Trophoblast cell (in vitro differentiated cells and primary cell): ENCODE results near the gene CACNG8. TPM values are rescaled to one million over a fixed set of nuclear protein-coding genes. Genes with fewer than 3 reads are reported as not detected.

Experiments used
- DNase-seq, 2 donors: peaks; one replicate each; pipeline ENCODE4 v3.0.0-alpha.2; 2016
- H2AFZ ChIP-seq: 2 replicates; pipeline ENCODE4 v1.6.1; 2013; ENCODE audit warnings: low read length, moderate library complexity, mild to moderate bottlenecking; ENCODE audit not compliant: insufficient read depth, poor library complexity
- H2AK5ac ChIP-seq: 2 replicates; pipeline ENCODE4 v1.6.1; 2013; ENCODE audit warnings: mild to moderate bottlenecking, low read length
- H2BK120ac ChIP-seq: 2 replicates; pipeline ENCODE4 v1.6.1; 2013; ENCODE audit warnings: low read length, mild to moderate bottlenecking, moderate library complexity; ENCODE audit not compliant: insufficient read depth, poor library complexity
- H2BK12ac ChIP-seq: 2 replicates; pipeline ENCODE4 v1.6.1; 2013; ENCODE audit warnings: mild to moderate bottlenecking, low read length, moderate library complexity
- H2BK5ac ChIP-seq: 2 replicates; pipeline ENCODE4 v1.6.1; 2013; ENCODE audit warnings: low read length, low read depth, moderate library complexity, mild to moderate bottlenecking; ENCODE audit not compliant: poor library complexity
- H3K14ac ChIP-seq: 2 replicates; pipeline ENCODE4 v1.6.1; 2013; ENCODE audit warnings: mild to moderate bottlenecking, low read length
- H3K18ac ChIP-seq: 2 replicates; pipeline ENCODE4 v1.6.1; 2013; ENCODE audit warnings: mild to moderate bottlenecking, low read length
- H3K23ac ChIP-seq: 2 replicates; pipeline ENCODE4 v1.6.1; 2013; ENCODE audit warnings: low read length
- H3K27ac ChIP-seq: 2 replicates; pipeline ENCODE4 v1.5.1; 2013; ENCODE audit warnings: low read depth, mild to moderate bottlenecking, inconsistent platforms, low read length, moderate library complexity
- H3K27me3 ChIP-seq: 2 replicates; pipeline ENCODE4 v1.6.1; 2013; ENCODE audit warnings: inconsistent platforms, mild to moderate bottlenecking, low read length, moderate library complexity; ENCODE audit not compliant: insufficient read depth
- H3K36me3 ChIP-seq, 2 experiments: 1 replicate in 1 of 2; 2 replicates in 1 of 2; pipeline ENCODE4 v1.6.1; 2013; ENCODE audit warnings: low read length in 2 of 2, mild to moderate bottlenecking in 2 of 2, moderate library complexity in 1 of 2; ENCODE audit not compliant: insufficient read depth in 2 of 2, control insufficient read depth in 1 of 2
- H3K4ac ChIP-seq: 2 replicates; pipeline ENCODE4 v1.6.1; 2013; ENCODE audit warnings: low read depth, mild to moderate bottlenecking, low read length, moderate library complexity
- H3K4me1 ChIP-seq, 2 experiments: 1 replicate in 1 of 2; 2 replicates in 1 of 2; pipeline ENCODE4 v1.6.1; 2013; ENCODE audit warnings: low read length in 2 of 2, mild to moderate bottlenecking in 2 of 2, moderate library complexity in 1 of 2; ENCODE audit not compliant: insufficient read depth in 2 of 2, control insufficient read depth in 1 of 2
- H3K4me2 ChIP-seq: 2 replicates; pipeline ENCODE4 v1.6.1; 2013; ENCODE audit warnings: inconsistent platforms, mild to moderate bottlenecking, low read length, moderate library complexity
- H3K4me3 ChIP-seq: 2 replicates; pipeline ENCODE4 v1.5.1; 2013; ENCODE audit warnings: mild to moderate bottlenecking, low read depth, low read length, inconsistent platforms
- H3K79me1 ChIP-seq: one replicate; pipeline ENCODE4 v1.6.1; 2013; ENCODE audit warnings: low read length
- H3K79me2 ChIP-seq: 2 replicates; pipeline ENCODE4 v1.6.1; 2013; ENCODE audit warnings: low read length, mild to moderate bottlenecking; ENCODE audit not compliant: control insufficient read depth, insufficient read depth, poor library complexity
- H3K9ac ChIP-seq: 2 replicates; pipeline ENCODE4 v1.6.1; 2013; ENCODE audit warnings: mild to moderate bottlenecking, low read length
- H3K9me3 ChIP-seq: 2 replicates; pipeline ENCODE4 v1.6.1; 2013; ENCODE audit warnings: low read depth, mild to moderate bottlenecking, control low read depth, inconsistent platforms, low read length; ENCODE audit not compliant: insufficient read depth
- H4K12ac ChIP-seq: 2 replicates; pipeline ENCODE4 v1.6.1; 2013; ENCODE audit warnings: low read depth, mild to moderate bottlenecking, low read length, moderate library complexity
- H4K8ac ChIP-seq: 2 replicates; pipeline ENCODE4 v1.6.1; 2013; ENCODE audit warnings: low read depth, mild to moderate bottlenecking, low read length, moderate library complexity
- H4K91ac ChIP-seq: one replicate; pipeline ENCODE4 v1.6.1; 2013; ENCODE audit warnings: low read depth, mild to moderate bottlenecking, low read length, moderate library complexity
- WGBS: extraction: QIAGEN DNeasy Blood & Tissue Kit; methylation state at CpG from one replicate; pipeline ENCODE4 v1.1.7; 2013; ENCODE audit warnings: missing lambda C conversion rate; ENCODE audit not compliant: insufficient read length, insufficient coverage; ENCODE audit errors: extremely low coverage; 5-methylcytosine and 5-hydroxymethylcytosine counted together
- polyA plus RNA-seq: library from polyadenylated mRNA; stranded (reverse); fragments of 200-250 nt; gene quantifications from 2 replicates; pipeline ENCODE4 v1.2.3, GENCODE V29; 2013

The CACNG8 gene
- 0.06 and 0.10 TPM in 2 replicates for polyA plus RNA-seq

DNA sequence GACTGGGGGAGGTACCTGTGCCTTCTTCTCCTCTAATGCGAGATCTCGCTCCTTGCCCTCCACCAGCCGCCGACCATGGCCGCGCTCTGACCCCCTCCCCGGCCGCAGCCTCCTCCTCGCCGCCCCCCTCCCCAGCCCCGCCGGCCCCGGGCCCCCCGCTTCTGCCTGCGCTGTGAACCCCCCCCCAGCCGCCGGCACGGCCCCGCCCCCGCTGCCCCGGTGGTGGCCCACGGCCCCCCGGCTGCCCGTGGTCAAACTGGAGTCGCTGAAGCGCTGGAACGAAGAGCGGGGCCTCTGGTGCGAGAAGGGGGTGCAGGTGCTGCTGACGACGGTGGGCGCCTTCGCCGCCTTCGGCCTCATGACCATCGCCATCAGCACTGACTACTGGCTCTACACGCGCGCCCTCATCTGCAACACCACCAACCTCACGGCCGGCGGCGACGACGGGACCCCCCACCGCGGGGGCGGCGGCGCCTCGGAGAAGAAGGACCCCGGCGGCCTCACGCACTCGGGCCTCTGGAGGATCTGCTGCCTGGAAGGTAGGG lies at the start of gene CACNG8:
Gene CACNG8, plus strand, starts transcription at position 51 of the 545 bp plus-strand sequence.
- Histone ChIP-seq H3K4ac (no peak within 1 kb of the TSS), H3K27ac (no peak within 1 kb of the TSS), H3K36me3 (no peaks in the 10 kb centered on the region), H3K27me3 (peaks cover 44% of the 10 kb centered on the region), H2BK12ac (no peak within 1 kb of the TSS), H3K9ac (no peak within 1 kb of the TSS), H3K4me1 (peaks cover 0 to 2% of the 10 kb centered on the region in 2 experiments), H3K23ac (no peak within 1 kb of the TSS), H3K4me3 (no peak within 1 kb of the TSS), H3K14ac (no peak within 1 kb of the TSS), H3K79me1 (no peaks in the 10 kb centered on the region), H4K8ac (no peak within 1 kb of the TSS), H4K91ac (no peak within 1 kb of the TSS), H3K9me3 (peaks cover 4% of the 10 kb centered on the region), H3K4me2 (peak within 1 kb of the TSS; percentile 48), H2BK120ac (no peak within 1 kb of the TSS), H3K18ac (no peak within 1 kb of the TSS), H4K12ac (no peak within 1 kb of the TSS), H3K79me2 (no peaks in the 10 kb centered on the region), H2AK5ac (no peak within 1 kb of the TSS), H2AFZ (no peak within 1 kb of the TSS), H2BK5ac (no peak within 1 kb of the TSS)
- DNase-seq = no peak
- no CpG with 5 or more reads among the region's 55 CpGs for WGBS

DNA sequence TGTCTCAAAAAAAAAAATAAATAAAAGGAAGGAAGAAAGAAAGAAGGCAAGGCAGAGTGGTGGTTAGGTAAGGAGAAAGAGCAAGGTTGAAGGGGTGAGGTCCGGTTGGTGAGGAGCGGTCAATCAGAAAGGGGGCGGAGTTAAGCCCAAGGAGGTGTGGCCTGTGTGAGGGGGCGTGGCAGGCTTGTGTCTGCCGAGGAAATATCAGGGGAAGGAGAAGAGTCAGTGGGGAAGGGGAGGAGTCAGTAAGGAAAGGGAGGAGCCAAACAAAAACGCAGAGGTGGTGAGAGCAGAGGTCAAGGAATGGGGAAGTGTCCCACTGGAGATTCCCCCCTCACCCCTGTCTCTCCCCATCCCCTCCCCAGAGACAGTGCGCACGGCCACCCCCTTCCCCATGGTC lies 47.7 kb upstream of the CACNG8 start:
- no peaks in the 10 kb centered on the region for H3K36me3 ChIP-seq
- H3K18ac ChIP-seq = no peak overlapping the region
- H4K8ac ChIP-seq = no peak overlapping the region
- H3K79me1 ChIP-seq = no peaks in the 10 kb centered on the region
- no peak overlapping the region for H3K4me2 ChIP-seq
- no peak overlapping the region for H3K9ac ChIP-seq
- H2BK12ac ChIP-seq = no peak overlapping the region
- no peak for DNase-seq
- H2BK5ac ChIP-seq = no peak overlapping the region
- no peaks in the 10 kb centered on the region for H3K4me1 ChIP-seq
- no peaks in the 10 kb centered on the region for H3K79me2 ChIP-seq
- H2AFZ ChIP-seq = no peak overlapping the region
- no peak overlapping the region for H3K4ac ChIP-seq
- no peak overlapping the region for H4K12ac ChIP-seq
- no peak overlapping the region for H2BK120ac ChIP-seq
- no CpG with 5 or more reads among the region's 8 CpGs for WGBS
- no peak overlapping the region for H3K4me3 ChIP-seq
- H3K9me3 ChIP-seq = no peaks in the 10 kb centered on the region
- no peak overlapping the region for H4K91ac ChIP-seq
- no peak overlapping the region for H3K23ac ChIP-seq
- H3K14ac ChIP-seq = no peak overlapping the region
- H3K27me3 ChIP-seq = peaks cover 8% of the 10 kb centered on the region
- no peak overlapping the region for H2AK5ac ChIP-seq
- H3K27ac ChIP-seq = no peak overlapping the region

GRCh38 chr19:53916004-53916403 lies 46.7 kb upstream of the CACNG8 start:
- no peak overlapping the region for H4K8ac ChIP-seq
- no peak overlapping the region for H3K4me2 ChIP-seq
- no peaks in the 10 kb centered on the region for H3K36me3 ChIP-seq
- no peak overlapping the region for H3K18ac ChIP-seq
- H3K4me3 ChIP-seq = no peak overlapping the region
- no peak overlapping the region for H2AK5ac ChIP-seq
- H3K27ac ChIP-seq = no peak overlapping the region
- no CpG with 5 or more reads among the region's 6 CpGs for WGBS
- no peak overlapping the region for H3K9ac ChIP-seq
- no peaks in the 10 kb centered on the region for H3K27me3 ChIP-seq
- no peak overlapping the region for H3K14ac ChIP-seq
- no peaks in the 10 kb centered on the region for H3K4me1 ChIP-seq
- H2BK5ac ChIP-seq = no peak overlapping the region
- H4K12ac ChIP-seq = no peak overlapping the region
- H3K4ac ChIP-seq = no peak overlapping the region
- no peaks in the 10 kb centered on the region for H3K79me1 ChIP-seq
- no peaks in the 10 kb centered on the region for H3K79me2 ChIP-seq
- H3K9me3 ChIP-seq = no peaks in the 10 kb centered on the region
- H4K91ac ChIP-seq = no peak overlapping the region
- no peak overlapping the region for H2BK12ac ChIP-seq
- no peak overlapping the region for H2AFZ ChIP-seq
- no peak for DNase-seq
- H2BK120ac ChIP-seq = no peak overlapping the region
- no peak overlapping the region for H3K23ac ChIP-seq

- Histone ChIP-seq H2BK120ac (no peak overlapping the region), H4K12ac (no peak overlapping the region), H2BK12ac (no peak overlapping the region), H3K4me1 (no peaks in the 10 kb centered on the region), H3K4ac (no peak overlapping the region), H3K79me2 (no peaks in the 10 kb centered on the region), H3K23ac (no peak overlapping the region), H3K27me3 (no peaks in the 10 kb centered on the region), H3K79me1 (no peaks in the 10 kb centered on the region), H4K8ac (no peak overlapping the region), H3K27ac (no peak overlapping the region), H2AFZ (no peak overlapping the region), H3K14ac (no peak overlapping the region), H3K4me3 (no peak overlapping the region), H2AK5ac (no peak overlapping the region), H3K36me3 (no peaks in the 10 kb centered on the region), H4K91ac (no peak overlapping the region), H3K9me3 (no peaks in the 10 kb centered on the region), H3K18ac (no peak overlapping the region), H3K4me2 (no peak overlapping the region), H2BK5ac (no peak overlapping the region), H3K9ac (no peak overlapping the region)
- no peak for DNase-seq
- WGBS = no CpG with 5 or more reads among the region's 7 CpGs
Observed at GRCh38 chr19:53917356-53917755, 45.4 kb upstream of the CACNG8 start.
